Thymus (tissue), 11 donors: ENCODE data around the gene CRB2. TPM values are rescaled to one million over a fixed set of nuclear protein-coding genes. Genes with fewer than 3 reads are reported as not detected.

Experiments used
- DNase-seq, 9 donors: peaks; one replicate each; pipeline ENCODE4 v3.0.0-alpha.2; 2013; ENCODE audit warnings: low spot score in 9 of 9, low read depth in 6 of 9, missing footprints in 1 of 9
- H3K27ac ChIP-seq, 2 donors: one replicate each; pipeline ENCODE4 v1.5.1; 2013; ENCODE audit warnings: control low read depth in 1 of 2, low read depth in 1 of 2, low read length in 1 of 2, mild to moderate bottlenecking in 1 of 2, moderate library complexity in 1 of 2
- H3K27me3 ChIP-seq, 2 donors: one replicate each; pipeline ENCODE4 v1.5.1; 2013; ENCODE audit warnings: low read length in 1 of 2; ENCODE audit not compliant: control insufficient read depth in 2 of 2, insufficient read depth in 1 of 2
- H3K36me3 ChIP-seq, 2 donors: one replicate each; pipeline ENCODE4 v1.5.1; 2013; ENCODE audit warnings: low read length in 1 of 2, mild to moderate bottlenecking in 1 of 2, moderate library complexity in 1 of 2; ENCODE audit not compliant: control insufficient read depth in 2 of 2, insufficient read depth in 2 of 2
- H3K4me1 ChIP-seq, 2 donors: one replicate each; pipeline ENCODE4 v1.5.1; 2013; ENCODE audit warnings: low read length in 2 of 2; ENCODE audit not compliant: control insufficient read depth in 2 of 2, insufficient read depth in 2 of 2
- H3K4me3 ChIP-seq, 2 donors: one replicate each; pipeline ENCODE4 v1.5.1; 2013; ENCODE audit warnings: low read length in 2 of 2, control low read depth in 1 of 2, mild to moderate bottlenecking in 1 of 2
- H3K9me3 ChIP-seq, 2 donors: one replicate each; pipeline ENCODE4 v1.5.1; 2013; ENCODE audit warnings: low read length in 1 of 2, mild to moderate bottlenecking in 1 of 2; ENCODE audit not compliant: control insufficient read depth in 2 of 2, insufficient read depth in 1 of 2
- WGBS: extraction: QIAGEN DNeasy Blood & Tissue Kit; methylation state at CpG from one replicate; pipeline ENCODE4 v1.1.7; 2013; 5-methylcytosine and 5-hydroxymethylcytosine counted together
- polyA plus RNA-seq: library from polyadenylated mRNA; stranded (reverse); fragments of 200-250 nt; gene quantifications from one replicate; pipeline ENCODE4 v1.2.3, GENCODE V29; 2013
- total RNA-seq: library from RNA; stranded (reverse); fragments of 120-200 nt; gene quantifications from one replicate; pipeline ENCODE4 v1.2.4, GENCODE V29; 2013
- donor health status: healthy.

CRB2 gene
- total and polyA plus RNA-seq, 2 donors = 0.21 to 0.61 TPM

- DNase-seq = no peak
- Histone ChIP-seq H3K4me1 (peaks cover 0 to 22% of the 10 kb centered on the region in 2 donors), H3K36me3 (no peaks in the 10 kb centered on the region)
These were observed 55.2 kb downstream of the CRB2 start for GRCh38 chr9:123411191-123411590.

GRCh38 chr9:123411636-123412035, 55.6 kb downstream of the CRB2 start:
- Histone ChIP-seq H3K4me3 (no peak overlapping the region), H3K36me3 (no peaks in the 10 kb centered on the region), H3K27me3 (no peaks in the 10 kb centered on the region), H3K9me3 (peaks cover 0 to 2% of the 10 kb centered on the region in 2 donors), H3K27ac (no peak overlapping the region), H3K4me1 (peaks cover 0 to 19% of the 10 kb centered on the region in 2 donors)
- 97% methylated on average over 11 of the region's 11 CpGs for WGBS
- DNase-seq = no peak

More at GRCh38 chr9:123411191-123411590, 55.2 kb downstream of the CRB2 start:
- H3K27ac ChIP-seq = no peak overlapping the region
- WGBS = 97% methylated on average over 10 of the region's 10 CpGs
- H3K9me3 ChIP-seq = peaks cover 0 to 2% of the 10 kb centered on the region in 2 donors
- H3K4me3 ChIP-seq = no peak overlapping the region
- H3K27me3 ChIP-seq = no peaks in the 10 kb centered on the region

GRCh38 chr9:123412171-123412820, 56.3 kb downstream of the CRB2 start:
- Histone ChIP-seq H3K9me3 (peaks cover 0 to 2% of the 10 kb centered on the region in 2 donors), H3K4me3 (no peak overlapping the region), H3K36me3 (no peaks in the 10 kb centered on the region), H3K27ac (no peak overlapping the region), H3K27me3 (no peaks in the 10 kb centered on the region), H3K4me1 (peaks cover 0 to 14% of the 10 kb centered on the region in 2 donors)
- WGBS = 95% methylated on average over 18 of the region's 18 CpGs
- DNase-seq = no peak

DNA sequence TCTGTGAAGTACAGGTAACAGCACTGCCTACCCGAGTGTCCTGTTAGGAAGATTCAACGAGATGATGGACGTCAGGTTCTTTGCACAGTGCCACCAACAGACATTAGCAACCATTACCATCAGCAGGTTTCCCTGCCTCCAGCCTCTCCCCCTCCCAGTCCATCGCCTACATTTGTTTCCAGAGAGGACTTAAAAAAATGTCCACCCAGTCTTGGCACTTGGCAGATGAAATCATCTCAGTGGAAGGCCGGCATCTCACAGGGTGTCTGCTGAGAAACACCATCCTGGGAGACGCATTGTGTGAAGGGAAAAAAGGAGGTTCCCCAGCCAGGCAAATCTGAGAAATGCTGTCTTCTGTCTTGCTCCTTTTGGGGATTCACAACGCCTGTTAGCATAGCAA, 58.2 kb downstream of the CRB2 start:
- Histone ChIP-seq H3K4me3 (no peak overlapping the region), H3K27me3 (no peaks in the 10 kb centered on the region), H3K36me3 (no peaks in the 10 kb centered on the region), H3K27ac (no peak overlapping the region), H3K4me1 (no peaks in the 10 kb centered on the region), H3K9me3 (peaks cover 0 to 2% of the 10 kb centered on the region in 2 donors)
- DNase-seq = no peak
- 97% methylated on average over 7 of the region's 7 CpGs for WGBS

DNA sequence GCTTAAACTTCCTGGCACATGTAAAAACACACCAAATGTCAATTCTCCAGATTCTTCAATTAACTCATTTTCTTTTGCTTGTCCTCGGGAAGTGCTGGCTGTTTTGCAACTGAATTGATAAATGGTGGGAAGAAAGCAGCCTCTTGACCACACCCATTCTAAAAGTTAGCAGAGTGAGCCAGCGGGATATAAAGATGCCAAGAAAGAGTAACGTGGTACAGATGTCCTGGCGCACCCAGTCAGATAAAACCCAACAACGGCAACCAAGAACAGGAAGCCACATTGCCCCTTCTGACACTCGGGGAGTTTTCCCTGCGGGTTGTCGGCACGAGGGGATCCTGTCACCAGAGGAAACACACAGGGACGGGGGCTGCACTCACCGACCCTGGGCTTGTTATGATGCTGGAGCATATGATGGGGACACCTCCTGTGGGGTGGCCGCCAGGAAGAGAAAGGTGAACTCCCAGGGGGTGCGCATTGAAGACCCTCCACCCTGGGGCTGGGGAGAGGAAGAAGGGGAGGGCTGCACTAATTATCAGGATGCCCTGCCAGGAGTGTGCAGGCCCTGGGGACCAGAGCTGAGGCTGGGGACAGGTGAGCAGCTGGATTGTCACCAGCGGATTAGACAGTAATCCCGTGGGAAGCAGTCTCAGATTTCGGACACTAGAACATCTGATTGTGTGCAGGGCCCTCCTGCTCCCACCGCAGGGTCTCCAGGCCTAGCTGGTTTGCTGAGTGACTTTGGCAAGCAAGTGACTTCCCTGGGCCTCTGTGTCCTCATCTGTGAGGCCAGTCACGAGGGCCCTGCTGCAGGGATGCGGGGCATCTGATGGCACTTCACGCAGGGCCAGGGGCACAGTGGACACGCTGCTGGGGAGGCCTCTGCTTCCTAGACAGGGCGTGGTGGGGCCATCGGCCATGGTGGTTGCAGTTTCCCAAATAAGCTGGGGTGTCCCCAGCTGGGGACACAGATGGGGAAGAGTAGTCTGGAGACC, 59.2 kb downstream of the CRB2 start:
- no peak overlapping the region for H3K27ac ChIP-seq
- H3K9me3 ChIP-seq = peaks cover 0 to 2% of the 10 kb centered on the region in 2 donors
- H3K4me3 ChIP-seq = no peak overlapping the region
- no peaks in the 10 kb centered on the region for H3K27me3 ChIP-seq
- WGBS = 95% methylated on average over 23 of the region's 23 CpGs
- H3K4me1 ChIP-seq = peaks cover 0 to 4% of the 10 kb centered on the region in 2 donors
- no peak for DNase-seq
- H3K36me3 ChIP-seq = no peaks in the 10 kb centered on the region

DNA sequence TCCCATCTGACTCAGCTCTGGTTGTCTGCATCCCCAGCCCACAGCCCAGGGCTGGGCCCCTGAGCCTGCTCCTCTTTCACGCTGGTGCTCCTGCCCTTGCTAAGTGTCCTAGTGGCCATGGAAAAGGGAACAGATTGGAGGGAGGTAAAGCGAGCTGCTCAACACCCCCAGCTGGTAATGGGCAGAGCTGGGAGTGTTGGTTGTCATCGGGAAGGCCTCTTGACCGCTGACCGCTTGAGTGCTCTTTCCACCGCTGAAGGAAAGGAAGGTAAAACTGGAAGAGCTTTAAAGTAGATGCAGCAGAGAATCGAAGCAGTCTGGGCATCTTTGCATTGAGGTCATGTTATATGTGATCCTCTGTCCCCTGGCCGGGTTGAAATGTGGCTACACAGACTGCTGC, 60.2 kb downstream of the CRB2 start:
- no peak for DNase-seq
- WGBS = 97% methylated on average over 8 of the region's 8 CpGs
- no peaks in the 10 kb centered on the region for H3K27me3 ChIP-seq
- H3K9me3 ChIP-seq = peaks cover 0 to 2% of the 10 kb centered on the region in 2 donors
- no peak overlapping the region for H3K27ac ChIP-seq
- no peaks in the 10 kb centered on the region for H3K36me3 ChIP-seq
- no peak overlapping the region for H3K4me3 ChIP-seq
- peaks cover 0 to 12% of the 10 kb centered on the region in 2 donors for H3K4me1 ChIP-seq

DNA sequence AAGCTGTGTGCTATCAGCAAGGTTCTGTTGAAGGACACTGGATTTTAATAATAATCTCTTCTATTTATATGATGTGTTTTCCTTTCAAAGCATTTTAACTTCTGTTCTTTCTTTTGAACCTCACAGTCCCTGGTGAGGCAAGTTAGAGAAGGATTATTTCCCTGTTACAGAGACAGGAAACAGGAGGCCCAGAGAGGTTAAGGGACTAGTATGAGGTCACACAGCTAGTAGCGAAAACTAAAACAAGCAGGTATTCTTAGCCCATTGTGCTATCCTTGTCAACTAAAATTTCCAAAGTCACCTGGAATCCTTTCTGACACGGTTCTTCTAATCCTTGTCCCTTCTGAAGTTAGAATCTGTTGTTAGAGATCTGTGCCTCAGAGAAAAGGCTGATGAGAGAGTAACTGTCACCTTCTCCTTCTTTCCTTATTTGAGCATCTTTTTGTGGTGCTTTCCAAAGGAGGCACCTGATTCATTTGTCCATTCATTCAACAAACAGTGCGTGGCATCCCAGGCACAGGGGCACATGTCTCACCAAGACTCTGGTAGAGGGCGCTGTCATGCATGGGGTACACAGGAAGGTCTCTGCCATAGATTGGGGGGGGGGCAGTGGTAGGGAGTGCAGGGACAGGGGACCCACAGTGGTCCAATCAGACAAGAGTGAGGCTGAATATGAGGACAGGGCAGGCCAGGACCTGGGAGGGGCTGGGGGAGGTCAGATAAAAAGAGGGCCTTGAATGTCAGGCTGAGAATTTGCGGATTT, 61.5 kb downstream of the CRB2 start:
- Histone ChIP-seq H3K27ac (no peak overlapping the region), H3K4me3 (no peak overlapping the region), H3K9me3 (no peaks in the 10 kb centered on the region), H3K27me3 (no peaks in the 10 kb centered on the region), H3K36me3 (no peaks in the 10 kb centered on the region), H3K4me1 (peaks cover 0 to 13% of the 10 kb centered on the region in 2 donors)
- no peak for DNase-seq
- over 99% methylated on average over 5 of the region's 5 CpGs for WGBS

- no peaks in the 10 kb centered on the region for H3K9me3 ChIP-seq
- H3K27ac ChIP-seq = no peak overlapping the region
- H3K4me3 ChIP-seq = no peak overlapping the region
- no peaks in the 10 kb centered on the region for H3K27me3 ChIP-seq
- no peak for DNase-seq
- peaks cover 0 to 13% of the 10 kb centered on the region in 2 donors for H3K4me1 ChIP-seq
- 99% methylated on average over 5 of the region's 5 CpGs for WGBS
- no peaks in the 10 kb centered on the region for H3K36me3 ChIP-seq
These were observed 62.0 kb downstream of the CRB2 start for GRCh38 chr9:123418052-123418430.
